HCT116 (cell line): ENCODE results near the gene TRHDE.
"Not testable (repeated sequence)": the region's sequence is repeated elsewhere in the genome, so short reads cannot be mapped to it uniquely, and the experiment has no call there.

Experiments
- EZH2 ChIP-seq: fragments of 200-600 bp; sonication (generic); IDR thresholded peaks from 2 replicates; pipeline ENCODE4 v1.6.1; 2017; ENCODE audit warnings: antibody characterized with exemption, mixed run types
- RAD21 ChIP-seq: IDR thresholded peaks from 2 replicates; pipeline ENCODE4 v1.6.1; 2012; ENCODE audit warnings: low read depth, mild to moderate bottlenecking

GRCh38 chr12:72520044-72520678, 248.0 kb downstream of the TRHDE start:
- TF ChIP-seq RAD21, EZH2: not testable (repeated sequence)
